HEK293 (cell line): Measurements from ENCODE around the gene RAC3.

Experiments used
- HIC1 ChIP-seq: fragments of 450-650 bp; formaldehyde crosslinking; IDR thresholded peaks from 2 replicates; pipeline ENCODE4 v1.5.1; 2016; ENCODE audit warnings: missing biosample characterization, missing genetic modification characterization
- MEIS1 ChIP-seq: sonication (generic); formaldehyde crosslinking; IDR thresholded peaks from 2 replicates; pipeline ENCODE4 v1.8.1; 2022; ENCODE audit warnings: missing genetic modification reagents, mild to moderate bottlenecking, borderline replicate concordance
- PATZ1 ChIP-seq: fragments of 450-650 bp; formaldehyde crosslinking; IDR thresholded peaks from 2 replicates; pipeline ENCODE4 v1.5.1; 2016; ENCODE audit warnings: missing biosample characterization, missing genetic modification characterization
- PRDM4 ChIP-seq: fragments of 450-650 bp; formaldehyde crosslinking; IDR thresholded peaks from 2 replicates; pipeline ENCODE4 v1.5.1; 2017; ENCODE audit warnings: missing biosample characterization, missing genetic modification characterization
- SP2 ChIP-seq: fragments of 450-650 bp; formaldehyde crosslinking; IDR thresholded peaks from 2 replicates; pipeline ENCODE4 v1.5.1; 2016; ENCODE audit warnings: missing biosample characterization, missing genetic modification characterization
- TCF7L2 ChIP-seq: IDR thresholded peaks from 2 replicates; pipeline ENCODE4 v1.6.1; 2011; ENCODE audit warnings: low read depth, mild to moderate bottlenecking, inconsistent platforms, low read length, moderate library complexity, borderline replicate concordance
- ZBTB17 ChIP-seq: fragments of 450-650 bp; formaldehyde crosslinking; IDR thresholded peaks from 2 replicates; pipeline ENCODE4 v1.5.1; 2016; ENCODE audit warnings: missing biosample characterization, missing genetic modification characterization
- ZBTB44 ChIP-seq: fragments of 450-650 bp; IDR thresholded peaks from 2 replicates; pipeline ENCODE4 v1.5.1; 2018; ENCODE audit warnings: missing biosample characterization, mild to moderate bottlenecking, missing genetic modification characterization
- ZFP3 ChIP-seq: fragments of 450-650 bp; formaldehyde crosslinking; IDR thresholded peaks from 2 replicates; pipeline ENCODE4 v1.5.1; 2016; ENCODE audit warnings: low read depth, missing biosample characterization, missing genetic modification characterization
- ZFP41 ChIP-seq: fragments of 450-650 bp; formaldehyde crosslinking; IDR thresholded peaks from 2 replicates; pipeline ENCODE4 v1.5.1; 2016; ENCODE audit warnings: missing biosample characterization, missing genetic modification characterization, borderline replicate concordance
- ZNF121 ChIP-seq: fragments of 450-650 bp; formaldehyde crosslinking; IDR thresholded peaks from 2 replicates; pipeline ENCODE4 v1.5.1; 2016; ENCODE audit warnings: missing biosample characterization, missing genetic modification characterization
- ZNF138 ChIP-seq: fragments of 450-650 bp; formaldehyde crosslinking; IDR thresholded peaks from 2 replicates; pipeline ENCODE4 v1.5.1; 2016; ENCODE audit warnings: missing biosample characterization, missing genetic modification characterization, borderline replicate concordance
- ZNF155 ChIP-seq: fragments of 450-650 bp; formaldehyde crosslinking; IDR thresholded peaks from 2 replicates; pipeline ENCODE4 v1.5.1; 2016; ENCODE audit warnings: missing biosample characterization, missing genetic modification characterization
- ZNF157 ChIP-seq: fragments of 450-650 bp; formaldehyde crosslinking; IDR thresholded peaks from 2 replicates; pipeline ENCODE4 v1.5.1; 2016; ENCODE audit warnings: missing biosample characterization, missing genetic modification characterization
- ZNF202 ChIP-seq: fragments of 450-650 bp; formaldehyde crosslinking; IDR thresholded peaks from 2 replicates; pipeline ENCODE4 v1.5.1; 2016; ENCODE audit warnings: missing biosample characterization, missing genetic modification characterization, borderline replicate concordance
- ZNF280D ChIP-seq: fragments of 450-650 bp; formaldehyde crosslinking; IDR thresholded peaks from 2 replicates; pipeline ENCODE4 v1.5.1; 2016; ENCODE audit warnings: missing biosample characterization, missing genetic modification characterization
- ZNF37A ChIP-seq: fragments of 450-650 bp; IDR thresholded peaks from 2 replicates; pipeline ENCODE4 v1.5.1; 2018; ENCODE audit warnings: missing biosample characterization, missing genetic modification characterization
- ZNF404 ChIP-seq: fragments of 450-650 bp; formaldehyde crosslinking; IDR thresholded peaks from 2 replicates; pipeline ENCODE4 v1.5.1; 2017; ENCODE audit warnings: missing biosample characterization, missing genetic modification characterization
- ZNF426 ChIP-seq: fragments of 450-650 bp; formaldehyde crosslinking; IDR thresholded peaks from 2 replicates; pipeline ENCODE4 v1.5.1; 2017; ENCODE audit warnings: missing biosample characterization, missing genetic modification characterization, mild to moderate bottlenecking, inconsistent platforms, moderate library complexity
- ZNF501 ChIP-seq: fragments of 450-650 bp; formaldehyde crosslinking; IDR thresholded peaks from 2 replicates; pipeline ENCODE4 v1.5.1; 2016; ENCODE audit warnings: missing biosample characterization, missing genetic modification characterization
- ZNF654 ChIP-seq: fragments of 450-650 bp; formaldehyde crosslinking; IDR thresholded peaks from 2 replicates; pipeline ENCODE4 v1.5.1; 2016; ENCODE audit warnings: low read depth, missing biosample characterization, missing genetic modification characterization
- ZNF704 ChIP-seq: fragments of 450-650 bp; formaldehyde crosslinking; IDR thresholded peaks from 2 replicates; pipeline ENCODE4 v1.5.1; 2016; ENCODE audit warnings: missing biosample characterization, missing genetic modification characterization
- ZSCAN16 ChIP-seq: fragments of 450-650 bp; formaldehyde crosslinking; IDR thresholded peaks from 2 replicates; pipeline ENCODE4 v1.5.1; 2016; ENCODE audit warnings: missing biosample characterization, missing genetic modification characterization

The RAC3 gene

GRCh38 chr17:82021900-82022309 is 9.6 kb upstream of the RAC3 start (continued):
- TF ChIP-seq ZNF704, result no peak
- no peak for TF ChIP-seq ZSCAN16 (tag by site-specific recombination)
- TF ChIP-seq ZNF501 (tag by site-specific recombination), result no peak
- no peak for TF ChIP-seq HIC1 (tag by site-specific recombination)
- no peak for TF ChIP-seq ZNF138 (tag by site-specific recombination)
- no peak for TF ChIP-seq ZNF654
- no peak for TF ChIP-seq TCF7L2
- no peak for TF ChIP-seq ZNF121 (tag by site-specific recombination)
- no peak for TF ChIP-seq ZFP41 (tag by site-specific recombination)
- no peak for TF ChIP-seq ZFP3 (tag by site-specific recombination)
- no peak for TF ChIP-seq ZBTB44 (tag by site-specific recombination)
- TF ChIP-seq MEIS1 (CRISPR knock-in tag), result no peak
- TF ChIP-seq ZNF280D (tag by site-specific recombination), result no peak
- TF ChIP-seq ZNF404, result no peak
- peak; percentile 50 for TF ChIP-seq SP2 (tag by site-specific recombination)
- TF ChIP-seq ZNF37A (tag by site-specific recombination), result no peak
- TF ChIP-seq PATZ1, result no peak
- no peak for TF ChIP-seq ZNF426
- TF ChIP-seq ZNF157 (tag by site-specific recombination), result no peak
- TF ChIP-seq PRDM4 (tag by site-specific recombination), result no peak
- no peak for TF ChIP-seq ZBTB17
- TF ChIP-seq ZNF202 (tag by site-specific recombination), result no peak
- TF ChIP-seq ZNF155 (tag by site-specific recombination), result no peak
- TF ChIP-seq, all 188 proteins: peak for 5
